SU-DHL-6 (cell line): ENCODE data around the gene TMEM271.

Experiments
- H2AFZ ChIP-seq: fragments of 200-600 bp; sonication (generic); 2 replicates; pipeline ENCODE4 v1.6.1; 2014; ENCODE audit warnings: low read depth, mild to moderate bottlenecking, moderate library complexity, mixed read lengths, antibody characterized with exemption, low read length; ENCODE audit not compliant: severe bottlenecking
- H3F3A ChIP-seq: fragments of 200-600 bp; shearing (Covaris generic); 2 replicates; pipeline ENCODE4 v1.6.0; 2016; ENCODE audit warnings: antibody characterized with exemption, mild to moderate bottlenecking; ENCODE audit not compliant: insufficient read depth
- H3K27ac ChIP-seq: fragments of 200-600 bp; sonication (generic); 2 replicates; pipeline ENCODE4 v1.5.1; 2016; ENCODE audit warnings: low read depth, mild to moderate bottlenecking, low read length, moderate library complexity, mixed read lengths
- H3K27me3 ChIP-seq: fragments of 200-600 bp; sonication (generic), shearing (Covaris generic); 2 replicates; pipeline ENCODE4 v1.6.0; 2014; ENCODE audit warnings: mild to moderate bottlenecking, low read length
- H3K36me3 ChIP-seq: fragments of 200-600 bp; sonication (generic); 2 replicates; pipeline ENCODE4 v1.6.1; 2014; ENCODE audit warnings: mild to moderate bottlenecking, low read length, mixed read lengths
- H3K4me2 ChIP-seq: fragments of 300-600, 200-600 bp; shearing (Covaris generic), sonication (generic); 2 replicates; pipeline ENCODE4 v1.6.0; 2014; ENCODE audit warnings: low read length, low read depth, mild to moderate bottlenecking; ENCODE audit not compliant: poor library complexity, severe bottlenecking
- H3K4me3 ChIP-seq: fragments of 200-600 bp; sonication (generic); 2 replicates; pipeline ENCODE4 v1.5.1; 2014; ENCODE audit warnings: antibody characterized with exemption, low read length, mild to moderate bottlenecking, mixed read lengths; ENCODE audit not compliant: insufficient read depth, poor library complexity, severe bottlenecking
- H3K79me2 ChIP-seq: fragments of 200-600 bp; sonication (generic); 2 replicates; pipeline ENCODE4 v1.6.1; 2014; ENCODE audit warnings: mild to moderate bottlenecking, low read length, moderate library complexity; ENCODE audit not compliant: insufficient read depth
- H3K9ac ChIP-seq: fragments of 200-600 bp; sonication (generic); 2 replicates; pipeline ENCODE4 v1.7.0; 2014; ENCODE audit warnings: mild to moderate bottlenecking, low read length
- H3K9me2 ChIP-seq: fragments of 200-600 bp; sonication (generic); replicated peaks from 2 replicates; pipeline ENCODE4 v1.6.1; 2014; ENCODE audit warnings: low read length; ENCODE audit not compliant: insufficient read depth
- H3K9me3 ChIP-seq: fragments of 200-600 bp; sonication (generic); 2 replicates; pipeline ENCODE4 v1.6.1; 2014; ENCODE audit warnings: low read length, mixed read lengths; ENCODE audit not compliant: insufficient read depth
- H4K20me1 ChIP-seq: fragments of 200-600 bp; sonication (generic); 2 replicates; pipeline ENCODE4 v1.6.1; 2014; ENCODE audit warnings: low read depth, mild to moderate bottlenecking, antibody characterized with exemption, low read length, moderate library complexity, mixed read lengths
- CTCF ChIP-seq: fragments of 200-600 bp; sonication (generic); IDR thresholded peaks from one replicate; pipeline ENCODE4 v1.5.1; 2017; ENCODE audit warnings: antibody characterized with exemption, mild to moderate bottlenecking, low read length, moderate library complexity; ENCODE audit not compliant: insufficient read depth, poor library complexity, severe bottlenecking
- EZH2phosphoT487 ChIP-seq: fragments of 200-600 bp; sonication (generic), shearing (Covaris generic); conservative IDR thresholded peaks from 2 replicates; pipeline ENCODE4 v1.6.1; 2018; ENCODE audit warnings: mild to moderate bottlenecking, antibody characterized with exemption, low read length, moderate library complexity, mixed read lengths

Gene TMEM271

DNA sequence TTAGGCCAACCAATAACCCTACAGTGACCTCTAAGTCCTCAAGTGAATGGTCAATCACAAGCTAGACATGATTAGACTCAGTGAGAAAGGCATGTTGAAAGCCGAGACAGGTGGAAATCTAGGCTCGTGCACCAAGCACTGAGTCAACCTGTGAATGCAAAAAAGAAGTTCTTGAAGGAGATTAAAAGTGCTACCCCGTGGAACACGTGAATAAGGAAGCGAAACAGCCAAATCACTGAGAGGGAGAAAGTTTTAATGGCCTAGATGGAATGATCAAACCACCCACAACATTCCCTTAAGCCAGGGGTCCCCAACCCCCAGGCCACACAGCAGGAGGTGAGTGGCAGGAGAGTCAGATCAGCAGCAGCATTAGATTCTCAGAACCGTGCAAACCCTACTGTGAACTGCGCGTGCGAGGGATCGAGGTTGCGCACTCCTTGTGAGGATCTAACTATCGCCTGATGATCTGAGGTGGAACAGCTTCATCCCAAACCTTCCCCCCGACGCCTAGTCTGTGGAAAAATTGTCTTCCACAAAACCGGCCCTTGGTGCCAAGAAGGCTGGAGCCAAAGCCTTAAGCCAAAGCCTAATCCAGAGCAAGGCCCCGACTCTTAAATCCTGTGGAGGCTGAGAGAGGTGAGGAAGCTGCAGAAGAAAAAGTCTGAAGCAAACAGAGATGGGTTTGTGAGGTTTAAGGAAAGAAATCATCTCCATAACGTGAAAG lies 29.8 kb upstream of the TMEM271 start:
- Histone ChIP-seq H3K9ac (no peak overlapping the region; the same call in 1 of the 2 replicates), H3F3A (peaks cover 29% of the 10 kb centered on the region), H3K79me2 (no peaks in the 10 kb centered on the region), H4K20me1 (no peaks in the 10 kb centered on the region), H2AFZ (no peak overlapping the region), H3K4me2 (peak overlapping the region; percentile 22), H3K27ac (peak overlapping the region; percentile 67), H3K9me3 (no peaks in the 10 kb centered on the region), H3K9me2 (no peaks in the 10 kb centered on the region), H3K27me3 (no peaks in the 10 kb centered on the region), H3K4me3 (no peak overlapping the region), H3K36me3 (no peaks in the 10 kb centered on the region)
- TF ChIP-seq EZH2phosphoT487: no peak
- no peak for TF ChIP-seq CTCF

- Histone ChIP-seq H3F3A (peaks cover 29% of the 10 kb centered on the region), H3K9me2 (no peaks in the 10 kb centered on the region), H3K79me2 (no peaks in the 10 kb centered on the region), H3K36me3 (no peaks in the 10 kb centered on the region), H3K27me3 (no peaks in the 10 kb centered on the region), H3K9me3 (no peaks in the 10 kb centered on the region), H3K4me3 (peak overlapping the region; percentile 15), H3K4me2 (peak overlapping the region; percentile 82), H2AFZ (peak overlapping the region; percentile 8), H3K27ac (peak overlapping the region; percentile 97), H4K20me1 (no peaks in the 10 kb centered on the region), H3K9ac (peak overlapping the region; percentile 35)
- TF ChIP-seq EZH2phosphoT487 (no peak), CTCF (no peak)
Measured at GRCh38 chr4:604131-604530, 28.0 kb upstream of the TMEM271 start.

DNA sequence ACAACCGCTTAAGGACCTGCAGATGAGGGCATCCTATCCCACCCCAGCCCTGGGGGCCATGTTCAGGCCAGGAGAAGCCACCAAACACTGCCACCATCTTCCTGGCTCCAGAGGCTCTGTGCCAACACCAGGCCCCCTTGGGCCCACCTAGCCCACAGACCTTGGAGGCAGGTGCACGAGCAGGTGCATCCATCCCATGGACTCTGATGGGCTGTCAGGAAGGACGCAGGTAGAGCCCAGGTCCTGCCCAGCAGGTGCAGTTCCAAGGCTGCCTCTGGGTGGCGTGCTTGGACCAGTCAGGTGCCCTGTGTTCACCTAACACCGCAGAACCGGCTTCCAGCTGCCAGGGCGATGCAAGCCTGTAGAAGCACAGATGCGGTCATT lies 26.5 kb upstream of the TMEM271 start:
- Histone ChIP-seq H4K20me1 (no peaks in the 10 kb centered on the region), H3K27me3 (no peaks in the 10 kb centered on the region), H3K27ac (peak overlapping the region; percentile 97), H2AFZ (no peak overlapping the region), H3K9ac (no peak overlapping the region; the same call in 1 of the 2 replicates), H3K4me3 (no peak overlapping the region), H3K36me3 (no peaks in the 10 kb centered on the region), H3K79me2 (no peaks in the 10 kb centered on the region), H3K9me3 (no peaks in the 10 kb centered on the region), H3F3A (peaks cover 29% of the 10 kb centered on the region), H3K9me2 (no peaks in the 10 kb centered on the region), H3K4me2 (peak overlapping the region; percentile 82)
- TF ChIP-seq EZH2phosphoT487: no peak
- peak; percentile 96 for TF ChIP-seq CTCF
